NK-92 (cell line): ENCODE results near the gene NAA20.

ENCODE experiments used
- DNase-seq: peaks from one replicate; lab custom pipeline; 2025; ENCODE audit not compliant: unreplicated experiment; lab: John Stamatoyannopoulos, UW

Gene NAA20

GRCh38 chr20:20018366-20018765 is 1.2 kb downstream of the NAA20 start:
- no peak for DNase-seq

- DNase-seq, result no peak
Observed at GRCh38 chr20:20019123-20019522, 2.0 kb downstream of the NAA20 start.

GRCh38 chr20:20020908-20021307 is 3.7 kb downstream of the NAA20 start:
- DNase-seq, result no peak

DNA sequence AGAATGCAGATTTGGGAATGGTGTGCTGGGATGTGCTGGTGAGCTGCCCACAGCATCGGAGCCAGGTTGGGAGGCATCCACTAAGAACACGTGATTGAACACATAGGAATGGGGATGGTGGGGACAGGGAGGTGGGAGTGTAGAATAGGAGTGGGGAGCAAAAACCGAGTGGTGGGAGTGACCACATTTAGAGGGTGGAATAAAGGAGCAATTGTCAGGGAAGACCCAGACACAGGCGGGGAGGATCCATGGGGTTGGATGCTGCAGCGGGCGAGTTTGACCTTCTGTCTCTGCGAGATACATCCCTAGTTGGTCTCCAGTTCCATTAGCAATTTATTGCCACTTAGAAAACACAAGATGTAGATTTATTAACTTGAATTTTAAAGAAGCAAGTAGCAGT is 4.7 kb downstream of the NAA20 start:
- no peak for DNase-seq

DNA sequence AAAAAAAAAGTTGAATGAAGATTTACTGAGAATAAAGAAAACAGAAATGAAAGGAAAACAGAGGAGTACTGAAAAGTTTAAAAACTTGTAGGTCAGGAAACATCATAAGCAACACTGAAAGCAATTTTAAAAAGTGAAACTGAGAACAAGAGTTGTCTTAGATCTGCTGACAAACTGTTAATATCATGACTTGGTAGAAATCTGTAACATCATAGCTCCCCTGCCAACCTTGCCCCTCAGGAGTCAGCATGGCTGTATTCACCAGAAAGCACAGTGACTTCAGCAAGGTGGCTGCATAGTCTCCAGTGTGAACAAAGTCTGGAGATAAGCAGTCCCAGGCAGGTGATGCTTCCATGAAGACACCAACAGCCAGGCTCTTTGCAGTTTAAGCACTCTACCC is 5.3 kb downstream of the NAA20 start:
- no peak for DNase-seq

- no peak for DNase-seq
Observed at GRCh38 chr20:20023395-20023794, 6.2 kb downstream of the NAA20 start.

DNA sequence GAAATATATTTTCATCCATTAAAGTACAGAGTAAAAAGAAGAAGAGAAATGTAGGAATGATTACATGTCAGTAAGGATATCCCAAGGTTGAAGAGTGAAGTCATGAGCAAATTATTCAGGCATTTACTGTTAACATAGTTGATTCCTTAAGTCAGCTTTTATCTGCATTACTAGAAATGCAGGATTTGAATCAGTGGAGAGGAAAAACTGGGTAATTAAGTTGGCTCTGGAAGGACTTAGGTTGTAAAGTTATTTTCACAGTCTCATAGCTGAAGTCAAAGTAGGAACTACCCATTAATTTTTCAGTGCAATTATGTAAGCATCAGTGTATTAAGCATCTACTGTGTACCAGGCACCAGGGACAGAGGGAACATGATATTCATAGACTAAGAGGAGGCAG is 7.8 kb downstream of the NAA20 start:
- DNase-seq, result no peak

DNA sequence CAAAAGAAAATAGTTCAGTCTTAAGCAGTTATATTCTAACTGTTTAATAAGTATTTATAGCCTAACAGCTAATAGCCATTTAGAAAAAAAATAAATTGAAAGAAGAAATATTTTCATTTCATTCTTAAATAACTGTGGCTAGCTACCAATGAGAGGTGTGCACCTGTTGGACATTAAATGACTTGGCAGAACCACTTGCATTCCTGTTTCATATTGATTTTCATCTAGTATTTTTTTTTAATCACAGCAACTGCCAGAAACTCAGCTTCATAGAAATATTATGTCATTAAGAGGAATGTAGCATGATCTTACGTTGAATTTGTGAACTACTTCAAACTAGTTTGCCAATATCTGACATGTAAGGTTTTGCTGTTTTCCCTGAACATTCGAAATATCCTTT is 10.1 kb downstream of the NAA20 start:
- DNase-seq, result no peak

DNA sequence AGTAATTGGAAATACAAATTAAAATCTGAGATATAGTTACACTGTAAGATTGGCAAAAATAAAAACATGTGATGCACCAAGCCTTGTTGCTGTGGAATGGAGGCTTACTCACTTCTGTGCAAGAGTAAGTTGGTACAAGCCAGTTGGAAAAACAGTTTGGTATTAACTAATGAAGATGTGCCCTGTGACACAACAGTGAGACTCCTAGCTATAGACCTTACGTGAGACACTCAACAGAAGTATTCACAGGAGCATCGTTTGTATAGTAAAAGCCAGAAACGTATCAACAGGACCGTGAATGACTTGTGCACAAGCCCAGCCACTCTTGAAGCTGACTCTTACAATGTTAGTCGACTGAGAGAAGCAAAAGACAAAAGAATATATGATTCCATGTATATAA is 14.6 kb downstream of the NAA20 start:
- no peak for DNase-seq

DNA sequence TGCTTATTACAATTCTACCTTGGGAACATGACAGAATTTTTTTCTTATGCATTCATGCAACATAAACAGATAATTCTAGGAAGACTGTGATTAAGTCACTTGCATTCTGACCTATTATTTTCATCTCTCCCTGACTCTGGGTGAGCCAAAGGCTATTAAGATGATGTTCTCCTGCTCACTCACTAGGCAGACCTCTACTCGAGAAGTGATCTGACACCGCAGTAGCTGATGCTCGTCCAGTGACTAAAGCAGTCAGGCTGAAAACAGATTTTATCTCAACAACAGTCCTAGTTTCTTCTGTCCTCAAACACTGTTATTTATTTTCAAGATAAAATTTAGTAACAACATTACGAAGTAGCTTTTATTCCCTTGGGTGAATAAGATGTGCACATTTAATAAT is 17.3 kb downstream of the NAA20 start:
- DNase-seq, result no peak

DNA sequence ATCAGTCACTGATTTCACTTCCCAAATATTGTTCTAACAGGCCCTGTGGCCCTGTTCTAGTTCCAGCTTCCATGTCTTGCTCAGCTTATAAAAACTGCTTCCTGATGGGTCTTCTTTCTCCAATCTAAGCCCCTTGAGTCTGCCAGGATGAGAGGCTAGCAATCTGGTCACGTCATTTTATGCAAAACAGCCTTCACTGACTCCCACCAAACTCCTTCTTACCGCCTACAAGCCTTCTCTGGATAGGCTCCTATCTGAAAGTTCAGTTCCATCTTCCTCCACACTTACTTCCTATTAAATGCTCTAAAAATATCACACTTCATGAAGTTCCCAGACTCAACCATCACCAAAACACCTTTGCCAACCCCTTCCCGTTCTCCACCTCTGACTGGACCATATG is 19.6 kb downstream of the NAA20 start:
- DNase-seq, result no peak

- DNase-seq, result no peak
Observed at GRCh38 chr20:20037960-20038359, 20.8 kb downstream of the NAA20 start.

DNA sequence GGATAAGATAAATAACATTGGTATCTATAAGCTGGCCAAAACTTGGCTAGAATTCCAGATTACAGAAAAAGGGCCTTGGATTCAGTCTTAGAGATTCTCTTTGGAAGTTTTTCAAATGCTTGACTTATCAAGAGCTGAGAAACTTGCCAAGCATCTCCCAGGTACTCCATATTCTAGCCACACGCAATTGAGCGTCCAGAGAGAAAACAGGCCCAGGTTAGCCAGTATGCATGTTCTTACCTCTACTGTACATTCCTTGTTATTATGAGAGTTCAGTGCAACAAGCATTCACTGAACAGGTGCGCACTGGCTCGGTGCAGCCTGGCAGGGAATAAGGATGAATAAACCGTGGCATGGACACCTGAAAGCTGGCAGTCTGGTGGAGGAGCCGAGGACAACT is 21.4 kb downstream of the NAA20 start:
- no peak for DNase-seq

- DNase-seq, result no peak
Observed at GRCh38 chr20:20039752-20040387, 22.7 kb downstream of the NAA20 start.

DNA sequence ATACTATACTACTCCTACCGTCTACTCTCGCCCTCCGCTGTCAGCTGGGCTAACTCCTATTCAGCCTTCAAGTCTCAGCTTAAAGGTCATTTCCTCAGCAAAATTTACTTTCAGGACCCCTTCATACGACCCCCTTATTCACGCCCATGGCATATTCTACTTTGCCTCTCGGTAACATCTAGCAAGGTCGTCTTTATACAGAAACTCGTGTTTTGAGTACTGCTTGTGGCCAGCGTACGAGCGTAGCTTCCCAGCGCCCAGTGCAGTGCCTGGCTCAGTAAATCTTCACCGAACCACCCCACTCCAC is 34.6 kb downstream of the NAA20 start:
- no peak for DNase-seq

DNA sequence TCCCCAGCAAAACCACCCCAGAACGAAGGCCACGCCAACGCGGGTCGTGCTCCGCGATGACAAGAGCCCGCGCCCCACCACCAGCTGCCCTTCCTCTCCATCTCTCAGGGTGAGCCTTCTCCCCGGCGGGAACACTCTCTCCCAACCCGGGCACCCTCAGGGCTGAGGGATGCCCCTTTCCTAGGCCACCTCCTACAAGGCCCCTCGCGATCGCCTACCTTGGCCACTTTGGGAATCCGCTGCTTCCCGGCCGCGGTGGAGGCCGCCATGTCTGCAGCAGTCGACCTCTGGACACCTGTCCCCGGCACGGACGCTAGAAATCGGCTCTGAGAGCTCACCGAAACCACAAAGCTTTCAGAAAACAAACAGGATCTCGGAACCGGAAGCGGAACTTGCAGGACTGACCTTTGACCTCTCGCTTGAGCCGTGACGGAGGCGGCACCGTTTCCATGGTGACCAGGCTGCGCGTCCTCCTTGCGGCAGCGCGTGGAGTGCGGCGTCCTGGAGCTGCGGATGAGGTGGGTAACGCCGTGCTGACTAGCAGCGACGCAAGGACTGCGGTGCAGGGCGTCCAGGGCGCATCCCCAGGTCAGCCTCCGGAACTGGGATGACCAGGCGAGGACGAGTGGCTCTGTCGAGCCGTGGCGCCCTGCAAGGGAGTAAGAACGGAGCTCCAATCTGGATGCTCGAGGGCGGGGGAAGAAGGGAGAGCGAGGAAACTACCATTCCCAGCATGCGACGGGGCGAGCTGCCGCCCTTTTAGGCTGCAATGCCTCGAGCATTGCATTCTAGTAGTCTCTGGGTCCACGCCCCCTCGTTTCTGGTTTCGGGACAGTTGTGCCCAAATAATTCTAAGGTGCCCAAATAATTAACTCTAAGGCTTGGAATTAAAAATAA is 35.2 kb downstream of the NAA20 start, which contains the start of the genes CFAP61 and CRNKL1:
Gene CFAP61, plus strand, starts transcription at position 459 of the 897 bp plus-strand sequence. CDS start 4,122 bp downstream, outside the sequence.
Gene CRNKL1, minus strand, starts transcription at position 393 of the 897 bp plus-strand sequence. Its CDS starts 124 bp downstream, at position 269.
- DNase-seq, result peak; percentile 68

DNA sequence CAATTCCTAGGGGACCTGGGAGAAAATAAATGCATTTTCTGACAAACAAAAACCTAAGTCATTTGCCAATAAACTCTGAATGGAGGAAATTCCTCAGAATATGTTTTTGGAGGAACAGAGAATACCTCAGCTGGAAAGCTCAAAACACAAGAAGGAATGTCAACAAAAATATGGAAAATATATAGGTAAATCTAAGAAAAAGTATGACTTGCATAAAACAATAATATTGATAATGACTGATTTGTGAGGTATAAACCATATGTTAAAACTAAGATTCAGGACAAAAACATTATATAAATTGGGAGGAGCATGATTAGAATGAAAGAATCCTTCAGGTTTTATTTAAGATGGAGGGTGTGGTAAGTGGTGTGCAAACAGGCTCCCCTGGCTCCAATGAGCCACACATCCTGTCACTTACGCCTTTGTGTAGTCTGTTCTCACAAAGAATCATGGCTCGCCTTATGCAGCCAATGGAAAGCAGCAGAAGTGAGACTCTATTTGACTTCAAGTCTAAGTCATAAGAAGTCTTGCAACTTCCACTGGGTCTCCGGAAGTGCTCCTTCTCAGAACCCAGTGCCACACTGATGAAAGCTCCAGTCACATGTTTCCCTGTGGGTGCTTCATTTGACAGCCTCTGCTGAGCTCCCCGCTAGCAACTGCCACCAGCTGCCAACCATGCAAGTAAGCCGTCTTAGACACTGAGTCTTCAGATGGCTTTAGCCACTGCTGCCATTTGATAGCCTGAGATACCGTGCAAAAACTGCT is 43.3 kb downstream of the NAA20 start:
- no peak for DNase-seq

GRCh38 chr20:20063941-20064702 is 47.0 kb downstream of the NAA20 start:
- no peak for DNase-seq

DNA sequence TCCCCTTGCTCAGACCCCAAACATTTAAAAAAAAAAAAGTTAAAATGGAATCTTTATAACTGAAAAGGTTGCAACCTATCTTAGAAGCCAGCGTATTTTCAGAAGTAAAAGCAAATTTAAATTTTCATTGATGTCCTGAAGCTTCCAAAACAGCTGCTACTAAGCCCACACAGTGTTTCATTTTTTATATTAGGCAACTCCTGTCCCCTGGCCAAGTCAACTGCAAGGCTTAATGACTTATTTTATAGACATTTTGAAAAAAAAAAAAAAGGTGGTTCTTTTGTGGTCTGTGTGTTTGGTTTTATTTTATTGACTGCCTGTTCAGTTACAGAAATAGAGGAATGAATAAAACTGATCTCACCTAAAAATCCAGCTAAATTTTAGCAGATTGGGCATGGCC is 48.2 kb downstream of the NAA20 start:
- DNase-seq, result no peak

DNA sequence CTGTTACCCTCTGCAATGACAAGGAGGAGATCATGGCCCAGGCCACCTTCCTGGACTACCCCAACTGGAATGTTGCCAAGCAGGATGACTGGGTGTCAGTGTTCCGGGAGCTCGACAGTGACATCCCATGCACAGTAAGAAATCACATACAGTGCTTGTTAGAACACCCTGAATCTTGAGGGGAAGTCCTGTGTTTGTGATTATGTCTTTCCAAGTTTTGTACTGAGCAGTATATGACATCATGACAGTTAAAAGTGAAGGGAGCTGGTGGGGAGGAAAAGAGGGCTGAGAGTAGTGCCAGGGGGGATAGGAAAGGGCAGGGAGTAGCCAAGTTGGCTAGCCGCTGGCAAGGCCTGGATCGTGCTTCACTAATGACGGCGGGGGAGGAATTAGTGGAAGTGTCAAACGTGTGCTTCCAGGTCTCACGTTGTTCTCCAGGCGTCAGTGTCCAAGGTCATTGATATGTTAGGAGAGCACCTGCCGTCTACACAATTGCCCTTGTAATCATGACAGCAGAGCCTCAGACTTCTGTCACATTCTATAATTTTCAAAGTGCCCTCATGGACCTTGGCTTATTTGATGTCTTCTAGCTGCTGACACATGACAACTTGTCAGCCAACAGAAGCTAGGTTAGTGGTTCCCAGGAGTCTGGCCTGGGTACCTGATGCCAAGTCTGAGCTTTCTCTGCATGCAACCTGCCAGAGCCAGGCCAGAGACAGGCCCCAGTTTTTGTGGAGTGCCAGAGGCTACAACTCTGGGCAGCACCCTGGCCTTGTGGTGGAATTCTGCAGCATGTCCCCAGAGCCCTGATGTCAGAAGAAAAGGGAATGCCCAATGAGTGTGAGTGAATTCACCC is 53.9 kb downstream of the NAA20 start:
- DNase-seq, result no peak
